Measurements from ENCODE around the gene CMBL. TPM values are rescaled to one million over a fixed set of nuclear protein-coding genes. Genes with fewer than 3 reads are reported as not detected.

The CMBL gene
- total and polyA plus RNA-seq, 2 of the 13 experiments (the other 11 are each of a cell fraction or from before 2014, with no cell fraction given): 11.5 to 17.0 TPM

GRCh38 chr5:10257870-10258269 lies 49.8 kb downstream of the CMBL start:
- ChIA-PET CTCF (ENCODE audit: low intra/inter-chr PET ratio, low total read pairs) (no interaction called here), POLR2A (interaction anchor here (1.7 kb wide), 1 partner anchor 9 kb away, joined by 5 read pairs; the partner anchor contains the start of genes ATPSCKMT and CCT5)
- peaks cover 39% of the 10 kb centered on the region for H3K79me2 ChIP-seq (ENCODE audit: insufficient read depth, low read length)
- BruUV-seq (replicated peaks): no TSS peak
- no peak overlapping the region for H3K27ac ChIP-seq (ENCODE audit: extremely low read length, insufficient read depth, low read length)
- H3K4me2 ChIP-seq (ENCODE audit: low read depth, low read length): no peak overlapping the region
- peaks cover 19% of the 10 kb centered on the region for H4K20me1 ChIP-seq (ENCODE audit: insufficient read depth, low read length)
- no peak overlapping the region for H3K4me3 ChIP-seq (replicated peaks in 1 of 3; ENCODE audit: insufficient read depth in 1 of 3, low read depth in 2 of 3, low read length in 3 of 3)
- 74% methylated on average over 8 of the region's 8 CpGs for WGBS (ENCODE audit: low lambda C conversion rate)
- H2AFZ ChIP-seq (ENCODE audit: low read length): no peak overlapping the region
- H3K27me3 ChIP-seq (ENCODE audit: control insufficient read depth in 1 of 2, insufficient read depth in 2 of 2, low read length in 2 of 2): no peaks in the 10 kb centered on the region
- intact Hi-C loops (cut with micrococcal nuclease; ENCODE audit: unreplicated experiment): no loop called here
- peaks cover 40 to 94% of the 10 kb centered on the region in 2 experiments for H3K36me3 ChIP-seq (replicated peaks in 1 of 2; ENCODE audit: control insufficient read depth in 1 of 2, insufficient read depth in 2 of 2, low read length in 2 of 2)
- no peak for DNase-seq (ENCODE audit: low spot score)
- peaks cover 75% of the 10 kb centered on the region for H3K4me1 ChIP-seq (ENCODE audit: insufficient read depth, low read length)
- in situ Hi-C loops (cut with HindIII; ENCODE audit: extremely low pct_ligation_motif_present, low pct_unique_long_range_greater_than_20kb): no loop called here
- ATAC-seq: peak; percentile 31; the same call in 2 of the 3 replicates
- no peak overlapping the region for H3K9ac ChIP-seq (ENCODE audit: insufficient read depth, low read depth, low read length)
- TF ChIP-seq ZNF589 (CRISPR knock-in tag; conservative IDR thresholded peaks at IDR 0.05): no peak
- no peak for TF ChIP-seq ZNF761 (CRISPR knock-in tag; conservative IDR thresholded peaks at IDR 0.05)
- no peak for TF ChIP-seq RBM39 (IDR thresholded peaks at IDR 0.05; ENCODE audit: low read depth, low read length, poor library complexity, severe bottlenecking)
- no peak for TF ChIP-seq ZNF800 (CRISPR knock-in tag; IDR thresholded peaks at IDR 0.05)
- TF ChIP-seq ISX (CRISPR knock-in tag; conservative IDR thresholded peaks at IDR 0.05): no peak
- no peak for TF ChIP-seq SKIL (CRISPR knock-in tag; IDR thresholded peaks at IDR 0.05; ENCODE audit: borderline replicate concordance)
- H3K9me3 ChIP-seq (ENCODE audit: low read length): no peaks in the 10 kb centered on the region
- FAIRE-seq: no peak

Data from HepG2 (cell line).